CD14-positive monocyte (primary cell): ENCODE measurements around the gene RAPGEF5. TPM values are rescaled to one million over a fixed set of nuclear protein-coding genes. Genes with fewer than 3 reads are reported as not detected.

Experiments
- DNase-seq, 3 donors: peaks; one replicate each; pipeline ENCODE4 v3.0.0-alpha.2; 2011 to 2022
- H2AFZ ChIP-seq: 2 replicates; pipeline ENCODE4 v1.6.0; 2012; ENCODE audit warnings: mild to moderate bottlenecking, low read depth, low read length, inconsistent platforms; ENCODE audit not compliant: insufficient read depth, poor library complexity, severe bottlenecking
- H3K27ac ChIP-seq, 2 donors: 1 replicate in 1 of 2; 2 replicates in 1 of 2; pipeline ENCODE4 v1.5.1; 2012 to 2013; ENCODE audit warnings: low read length in 2 of 2, control low read depth in 1 of 2, inconsistent platforms in 1 of 2, low read depth in 1 of 2, mild to moderate bottlenecking in 1 of 2
- H3K27me3 ChIP-seq, 2 donors: one replicate each; pipeline versions ENCODE4 v1.6.0 to v1.6.1; 2011 to 2013; ENCODE audit warnings: low read length in 2 of 2; ENCODE audit not compliant: control insufficient read depth in 2 of 2, insufficient read depth in 2 of 2
- H3K36me3 ChIP-seq, 2 donors: replicated peaks in 1 of 2; 1 replicate in 1 of 2; 2 replicates in 1 of 2; pipeline versions ENCODE4 v1.5.1 to v1.6.1; 2012 to 2013; ENCODE audit warnings: low read length in 2 of 2, control low read depth in 1 of 2, inconsistent platforms in 1 of 2, mild to moderate bottlenecking in 1 of 2; ENCODE audit not compliant: insufficient read depth in 2 of 2, control insufficient read depth in 1 of 2
- H3K4me1 ChIP-seq, 2 donors: 1 replicate in 1 of 2; 2 replicates in 1 of 2; pipeline versions ENCODE4 v1.5.1 to v1.6.1; 2012 to 2013; ENCODE audit warnings: low read length in 2 of 2, control low read depth in 1 of 2, inconsistent platforms in 1 of 2, mild to moderate bottlenecking in 1 of 2, moderate library complexity in 1 of 2; ENCODE audit not compliant: insufficient read depth in 2 of 2, control insufficient read depth in 1 of 2
- H3K4me2 ChIP-seq: replicated peaks from 2 replicates; pipeline ENCODE3; 2012; ENCODE audit warnings: low read length, moderate library complexity, mild to moderate bottlenecking; ENCODE audit not compliant: poor library complexity, severe bottlenecking; ENCODE audit errors: extremely low read depth
- H3K4me3 ChIP-seq, 3 experiments: fragments of 200-600 bp in 1 of 3; sonication (generic) in 1 of 3; replicated peaks in 1 of 3; 1 replicate in 2 of 3; 2 replicates in 1 of 3; pipeline ENCODE4 v1.5.1; 2011 to 2013; ENCODE audit warnings: low read length in 3 of 3, mild to moderate bottlenecking in 3 of 3, control low read depth in 2 of 3, low read depth in 2 of 3, inconsistent platforms in 1 of 3, moderate library complexity in 1 of 3
- H3K79me2 ChIP-seq: 2 replicates; pipeline ENCODE4 v1.6.0; 2012; ENCODE audit warnings: mild to moderate bottlenecking, control low read depth, inconsistent platforms, low read length, moderate library complexity; ENCODE audit not compliant: insufficient read depth
- H3K9ac ChIP-seq: 2 replicates; pipeline ENCODE4 v1.6.0; 2017; ENCODE audit warnings: low read length, mild to moderate bottlenecking; ENCODE audit not compliant: insufficient read depth, poor library complexity, severe bottlenecking
- H3K9me3 ChIP-seq, 2 donors: replicated peaks in 1 of 2; 1 replicate in 1 of 2; 2 replicates in 1 of 2; pipeline versions ENCODE4 v1.5.1 to v1.6.1; 2012 to 2013; ENCODE audit warnings: low read length in 2 of 2, control low read depth in 1 of 2; ENCODE audit not compliant: control insufficient read depth in 1 of 2, insufficient read depth in 1 of 2
- H4K20me1 ChIP-seq: 2 replicates; pipeline ENCODE4 v1.6.0; 2012; ENCODE audit warnings: mild to moderate bottlenecking, low read length, control low read depth, moderate library complexity; ENCODE audit not compliant: insufficient read depth
- H3K27ac Mint-ChIP-seq, 7 donors: one replicate each; pipeline ENCODE4 v1.8.0; 2020; ENCODE audit warnings: mild to moderate bottlenecking in 7 of 7, mixed read lengths in 7 of 7, moderate library complexity in 6 of 7, inconsistent platforms in 2 of 7
- H3K27me3 Mint-ChIP-seq, 3 donors: one replicate each; pipeline ENCODE4 v1.8.0; 2021 to 2022; ENCODE audit warnings: low read depth in 3 of 3, mild to moderate bottlenecking in 3 of 3, mixed read lengths in 3 of 3, moderate library complexity in 3 of 3, inconsistent platforms in 1 of 3
- H3K36me3 Mint-ChIP-seq, 2 donors: one replicate each; pipeline ENCODE4 v1.8.0; 2020; ENCODE audit warnings: mixed read lengths in 2 of 2, inconsistent platforms in 1 of 2, mild to moderate bottlenecking in 1 of 2
- H3K4me1 Mint-ChIP-seq: one replicate; pipeline ENCODE4 v1.8.0; 2020; ENCODE audit warnings: mild to moderate bottlenecking, mixed read lengths
- H3K4me3 Mint-ChIP-seq, 2 donors: one replicate each; pipeline ENCODE4 v1.8.0; 2020; ENCODE audit warnings: mild to moderate bottlenecking in 2 of 2, mixed read lengths in 2 of 2, moderate library complexity in 1 of 2
- H3K9me3 Mint-ChIP-seq, 7 donors: one replicate each; pipeline ENCODE4 v1.8.0; 2020 to 2022; ENCODE audit warnings: mixed read lengths in 7 of 7, mild to moderate bottlenecking in 6 of 7, moderate library complexity in 6 of 7, inconsistent platforms in 2 of 7
- CTCF ChIP-seq: fragments of 200-600 bp; IDR thresholded peaks from one replicate; pipeline ENCODE4 v1.8.0; 2022; ENCODE audit warnings: antibody characterized with exemption, mild to moderate bottlenecking
- WGBS: methylation state at CpG from one replicate; pipeline ENCODE4 v1.1.5; 2013; ENCODE audit warnings: missing lambda C conversion rate; ENCODE audit not compliant: insufficient coverage; 5-methylcytosine and 5-hydroxymethylcytosine counted together
- intact Hi-C, 2 donors: fragments of 100-400 bp; cut with micrococcal nuclease; formaldehyde crosslinking; loops; one replicate each; pipeline versions ENCODE4 v1.15.0 to v1.15.1; 2023
- polyA plus RNA-seq, 3 donors: library from polyadenylated mRNA; depleted of rRNA in 1 of 3; unstranded in 2 of 3; stranded (reverse) in 1 of 3; fragments of 300-500 nt in 2 of 3; fragments of >200 nt in 1 of 3; fragmentation: Illumina TruSeq in 2 of 3; gene quantifications; 1 replicate in 2 of 3; 2 replicates in 1 of 3; pipeline ENCODE4 v1.2.3, GENCODE V29; 2012 to 2021

RAPGEF5 gene
- polyA plus RNA-seq, 3 donors, result not detected

- Histone ChIP-seq H3K36me3 (no peaks in the 10 kb centered on the region), H4K20me1 (no peaks in the 10 kb centered on the region), H2AFZ (no peak overlapping the region), H3K4me1 (no peaks in the 10 kb centered on the region), H3K27ac (no peak overlapping the region), H3K9me3 (no peaks in the 10 kb centered on the region), H3K4me3 (no peak overlapping the region), H3K79me2 (no peaks in the 10 kb centered on the region), H3K4me2 (no peak overlapping the region), H3K9ac (no peak overlapping the region), H3K27me3 (no peaks in the 10 kb centered on the region)
- TF ChIP-seq CTCF, result no peak
- Mint-ChIP-seq H3K27ac (no peak overlapping the region), H3K27me3 (peaks cover 0 to 3% (median 3%) of the 10 kb centered on the region in 3 donors), H3K4me1 (no peaks in the 10 kb centered on the region), H3K36me3 (no peaks in the 10 kb centered on the region), H3K9me3 (no peaks in the 10 kb centered on the region), H3K4me3 (no peak overlapping the region)
- WGBS, result 66% methylated on average over 3 of the region's 4 CpGs
- no peak for DNase-seq
- intact Hi-C loops, result loop anchor here (2.0 kb wide), 1 partner anchor 378 kb away; no protein-coding TSS in a partner anchor
Observed at GRCh38 chr7:22110881-22111280, 246.1 kb downstream of the RAPGEF5 start.

- no peak overlapping the region for H3K27ac ChIP-seq
- H3K79me2 ChIP-seq, result no peaks in the 10 kb centered on the region
- no peak overlapping the region for H2AFZ ChIP-seq
- H3K4me1 ChIP-seq, result no peaks in the 10 kb centered on the region
- Mint-ChIP-seq H3K27me3 (peaks cover 0 to 5% (median 3%) of the 10 kb centered on the region in 3 donors), H3K4me3 (no peak overlapping the region), H3K36me3 (no peaks in the 10 kb centered on the region), H3K27ac (no peak overlapping the region), H3K9me3 (no peaks in the 10 kb centered on the region), H3K4me1 (no peaks in the 10 kb centered on the region)
- no peak overlapping the region for H3K4me3 ChIP-seq
- intact Hi-C loops, result loop anchor here (2.0 kb wide), 1 partner anchor 378 kb away; no protein-coding TSS in a partner anchor
- TF ChIP-seq CTCF, result peak; percentile 67
- H4K20me1 ChIP-seq, result no peaks in the 10 kb centered on the region
- 25% methylated on average over 2 of the region's 6 CpGs for WGBS
- peak; percentile 39 to 60 (median 42) for DNase-seq
- H3K36me3 ChIP-seq, result no peaks in the 10 kb centered on the region
- H3K9me3 ChIP-seq, result no peaks in the 10 kb centered on the region
- H3K4me2 ChIP-seq, result no peak overlapping the region
- no peak overlapping the region for H3K9ac ChIP-seq
- no peaks in the 10 kb centered on the region for H3K27me3 ChIP-seq
Observed at GRCh38 chr7:22110227-22110839, 246.6 kb downstream of the RAPGEF5 start.
